OCI-LY3 (cell line): ENCODE measurements around the gene PPP3CB.

ENCODE experiments used
- H2AFZ ChIP-seq: fragments of 200-600, 300-600 bp; shearing (Covaris generic); 2 replicates; pipeline ENCODE4 v1.6.0; 2014; ENCODE audit warnings: antibody characterized with exemption, low read depth, low read length
- H3K27ac ChIP-seq: fragments of 200-600, 300-600 bp; sonication (generic); 2 replicates; pipeline ENCODE4 v1.5.1; 2014; ENCODE audit warnings: mild to moderate bottlenecking, low read length, moderate library complexity, mixed read lengths
- H3K27me3 ChIP-seq: fragments of 200-600, 300-600 bp; sonication (generic); 2 replicates; pipeline ENCODE4 v1.6.1; 2014; ENCODE audit warnings: low read depth, low read length, mixed read lengths
- H3K36me3 ChIP-seq: fragments of 200-600, 300-600 bp; sonication (generic); replicated peaks from 2 replicates; pipeline ENCODE3; 2014; ENCODE audit warnings: low read depth, low read length, mixed read lengths
- H3K4me1 ChIP-seq: fragments of 300-600, 200-600 bp; sonication (generic); 2 replicates; pipeline ENCODE4 v1.6.1; 2014; ENCODE audit warnings: low read length, mixed read lengths
- H3K4me2 ChIP-seq: fragments of 200-600, 300-600 bp; sonication (generic); 2 replicates; pipeline ENCODE4 v1.6.1; 2014; ENCODE audit warnings: low read length, mixed read lengths
- H3K4me3 ChIP-seq: fragments of 300-600, 200-600 bp; sonication (generic); 2 replicates; pipeline ENCODE4 v1.5.1; 2014; ENCODE audit warnings: antibody characterized with exemption, mild to moderate bottlenecking, low read length, moderate library complexity
- H3K79me2 ChIP-seq: fragments of 300-600, 200-600 bp; shearing (Covaris generic); 2 replicates; pipeline ENCODE4 v1.6.1; 2014; ENCODE audit warnings: mild to moderate bottlenecking, low read length, mixed read lengths
- H3K9ac ChIP-seq: fragments of 300-600, 200-600 bp; shearing (Covaris generic); 2 replicates; pipeline ENCODE4 v1.6.0; 2014; ENCODE audit warnings: mild to moderate bottlenecking, low read length, moderate library complexity
- H3K9me3 ChIP-seq: fragments of 200-600, 300-600 bp; shearing (Covaris generic); 2 replicates; pipeline ENCODE4 v1.6.1; 2014; ENCODE audit warnings: low read length, mixed read lengths; ENCODE audit not compliant: insufficient read depth
- H4K20me1 ChIP-seq: fragments of 200-600, 300-600 bp; sonication (generic); 2 replicates; pipeline ENCODE4 v1.6.1; 2016; ENCODE audit warnings: low read length, mixed read lengths; ENCODE audit not compliant: insufficient read depth
- CTCF ChIP-seq: fragments of 200-600, 300-600 bp; sonication (generic); IDR thresholded peaks from 2 replicates; pipeline ENCODE4 v1.5.1; 2014; ENCODE audit warnings: antibody characterized with exemption, low read length, low read depth
- EZH2phosphoT487 ChIP-seq: fragments of 200-600 bp; shearing (Covaris generic); IDR thresholded peaks from 2 replicates; pipeline ENCODE4 v1.6.1; 2018; ENCODE audit warnings: antibody characterized with exemption, mixed run types, low read depth

The PPP3CB gene

GRCh38 chr10:73460897-73461296 lies 34.9 kb downstream of the PPP3CB start:
- Histone ChIP-seq H3K4me2 (no peak overlapping the region), H4K20me1 (no peaks in the 10 kb centered on the region), H2AFZ (no peak overlapping the region), H3K79me2 (no peaks in the 10 kb centered on the region), H3K4me3 (no peak overlapping the region), H3K4me1 (no peaks in the 10 kb centered on the region), H3K9ac (no peak overlapping the region), H3K9me3 (no peaks in the 10 kb centered on the region), H3K27ac (no peak overlapping the region), H3K27me3 (no peaks in the 10 kb centered on the region), H3K36me3 (no peaks in the 10 kb centered on the region)
- TF ChIP-seq EZH2phosphoT487 (no peak), CTCF (no peak)

GRCh38 chr10:73459683-73460314 lies 36.0 kb downstream of the PPP3CB start:
- Histone ChIP-seq H3K4me3 (no peak overlapping the region), H3K27me3 (no peaks in the 10 kb centered on the region), H2AFZ (no peak overlapping the region), H3K36me3 (no peaks in the 10 kb centered on the region), H3K9me3 (no peaks in the 10 kb centered on the region), H3K4me1 (no peaks in the 10 kb centered on the region), H3K9ac (no peak overlapping the region), H3K4me2 (no peak overlapping the region), H3K79me2 (no peaks in the 10 kb centered on the region), H3K27ac (no peak overlapping the region), H4K20me1 (no peaks in the 10 kb centered on the region)
- TF ChIP-seq EZH2phosphoT487 (no peak), CTCF (no peak)

GRCh38 chr10:73456187-73456890 lies 39.5 kb downstream of the PPP3CB start:
- no peaks in the 10 kb centered on the region for H4K20me1 ChIP-seq
- H3K4me2 ChIP-seq = no peak overlapping the region
- H2AFZ ChIP-seq = no peak overlapping the region
- no peak for TF ChIP-seq CTCF
- no peaks in the 10 kb centered on the region for H3K9me3 ChIP-seq
- H3K4me1 ChIP-seq = no peaks in the 10 kb centered on the region
- no peak overlapping the region for H3K9ac ChIP-seq
- peaks cover 2% of the 10 kb centered on the region for H3K36me3 ChIP-seq
- H3K27me3 ChIP-seq = no peaks in the 10 kb centered on the region
- H3K27ac ChIP-seq = no peak overlapping the region
- no peaks in the 10 kb centered on the region for H3K79me2 ChIP-seq
- no peak overlapping the region for H3K4me3 ChIP-seq

GRCh38 chr10:73449113-73449512 lies 46.7 kb downstream of the PPP3CB start:
- Histone ChIP-seq H3K36me3 (peaks cover 2% of the 10 kb centered on the region), H3K9ac (no peak overlapping the region), H3K4me3 (no peak overlapping the region), H3K4me2 (no peak overlapping the region), H3K27ac (no peak overlapping the region), H2AFZ (no peak overlapping the region), H3K9me3 (no peaks in the 10 kb centered on the region), H4K20me1 (no peaks in the 10 kb centered on the region), H3K27me3 (no peaks in the 10 kb centered on the region), H3K79me2 (no peaks in the 10 kb centered on the region), H3K4me1 (no peaks in the 10 kb centered on the region)
- no peak for TF ChIP-seq EZH2phosphoT487
- no peak for TF ChIP-seq CTCF
